ENCODE data around the gene MAFB. TPM values are rescaled to one million over a fixed set of nuclear protein-coding genes. Genes with fewer than 3 reads are reported as not detected.
A peak's percentile ranks its signal among the peaks of the same experiment; 100 is the strongest.

MAFB gene
- total RNA-seq, 2 experiments from 2014 or later: not detected

GRCh38 chr20:40717343-40717865 is 28.4 kb upstream of the MAFB start:
- intact Hi-C loops (cut with DNase I, micrococcal nuclease): no loop called here
- Mint-ChIP-seq H3K36me3 (ENCODE audit: low read depth) (no peaks in the 10 kb centered on the region), H3K27me3 (no peaks in the 10 kb centered on the region), H3K9me3 (ENCODE audit: low read depth) (no peaks in the 10 kb centered on the region), H3K4me1 (no peaks in the 10 kb centered on the region), H3K27ac (no peak overlapping the region), H3K4me3 (no peak overlapping the region)
- POLR2A ChIA-PET: no interaction called here
- no peak for DNase-seq
- ATAC-seq: no peak
- CTCF ChIA-PET: interaction anchor here (0.6 to 1.3 kb wide), 3 partner anchors 24 to 254 kb away, joined by 3 to 6 read pairs (median 4); no protein-coding TSS in a partner anchor

- ChIA-PET POLR2A (no interaction called here), CTCF (interaction anchor here (0.7 kb wide), 1 partner anchor 163 kb away, joined by 3 read pairs; no protein-coding TSS in a partner anchor)
- ATAC-seq (no peak), DNase-seq (no peak)
- Mint-ChIP-seq H3K36me3 (ENCODE audit: low read depth) (no peaks in the 10 kb centered on the region), H3K4me3 (no peak overlapping the region), H3K4me1 (no peaks in the 10 kb centered on the region), H3K27ac (no peak overlapping the region), H3K27me3 (no peaks in the 10 kb centered on the region), H3K9me3 (ENCODE audit: low read depth) (no peaks in the 10 kb centered on the region)
- intact Hi-C loops (cut with DNase I, micrococcal nuclease): no loop called here
These were observed 26.5 kb upstream of the MAFB start for GRCh38 chr20:40715491-40715890.

- H3K36me3 Mint-ChIP-seq (ENCODE audit: low read depth): no peaks in the 10 kb centered on the region
- no peak for DNase-seq
- H3K9me3 Mint-ChIP-seq (ENCODE audit: low read depth): no peaks in the 10 kb centered on the region
- ATAC-seq: no peak
- H3K27me3 Mint-ChIP-seq: no peaks in the 10 kb centered on the region
- ChIA-PET CTCF (no interaction called here), POLR2A (interaction anchor here (0.7 kb wide), 1 partner anchor 193 kb away, joined by 3 read pairs; no protein-coding TSS in a partner anchor)
- H3K4me1 Mint-ChIP-seq: no peaks in the 10 kb centered on the region
- intact Hi-C loops (cut with DNase I, micrococcal nuclease): no loop called here
- no peak overlapping the region for H3K4me3 Mint-ChIP-seq
- H3K27ac Mint-ChIP-seq: no peak overlapping the region
These were observed 25.9 kb upstream of the MAFB start for GRCh38 chr20:40714916-40715315.

- Mint-ChIP-seq H3K9me3 (ENCODE audit: low read depth) (no peaks in the 10 kb centered on the region), H3K4me3 (no peak overlapping the region), H3K36me3 (ENCODE audit: low read depth) (no peaks in the 10 kb centered on the region), H3K4me1 (no peaks in the 10 kb centered on the region), H3K27ac (no peak overlapping the region), H3K27me3 (no peaks in the 10 kb centered on the region)
- ChIA-PET POLR2A (no interaction called here), CTCF (no interaction called here)
- intact Hi-C loops (cut with DNase I, micrococcal nuclease): no loop called here
- DNase-seq: no peak
- ATAC-seq: no peak
These were observed 25.1 kb upstream of the MAFB start for GRCh38 chr20:40714109-40714508.

- no peak overlapping the region for H3K4me3 Mint-ChIP-seq
- H3K36me3 Mint-ChIP-seq (ENCODE audit: low read depth): no peaks in the 10 kb centered on the region
- CTCF ChIA-PET: no interaction called here
- no peak for ATAC-seq
- DNase-seq: no peak
- H3K9me3 Mint-ChIP-seq (ENCODE audit: low read depth): no peaks in the 10 kb centered on the region
- POLR2A ChIA-PET: no interaction called here
- no peak overlapping the region for H3K27ac Mint-ChIP-seq
- intact Hi-C loops (cut with DNase I, micrococcal nuclease): no loop called here
- H3K27me3 Mint-ChIP-seq: no peaks in the 10 kb centered on the region
- H3K4me1 Mint-ChIP-seq: no peaks in the 10 kb centered on the region
These were observed 24.5 kb upstream of the MAFB start for GRCh38 chr20:40713508-40713907.

- Mint-ChIP-seq H3K27ac (no peak overlapping the region), H3K9me3 (ENCODE audit: low read depth) (no peaks in the 10 kb centered on the region), H3K36me3 (ENCODE audit: low read depth) (no peaks in the 10 kb centered on the region), H3K4me3 (no peak overlapping the region), H3K4me1 (no peaks in the 10 kb centered on the region), H3K27me3 (no peaks in the 10 kb centered on the region)
- DNase-seq (no peak), ATAC-seq (no peak)
- intact Hi-C loops (cut with DNase I, micrococcal nuclease): no loop called here
- ChIA-PET POLR2A (no interaction called here), CTCF (interaction anchor here (0.6 to 0.7 kb wide), 3 partner anchors 24 to 1327 kb away, joined by 3 to 4 read pairs (median 3); no protein-coding TSS in a partner anchor)
These were observed 22.0 kb upstream of the MAFB start for GRCh38 chr20:40711079-40711478.

GRCh38 chr20:40710603-40711002 is 21.6 kb upstream of the MAFB start:
- H3K4me1 Mint-ChIP-seq: no peaks in the 10 kb centered on the region
- no peaks in the 10 kb centered on the region for H3K36me3 Mint-ChIP-seq (ENCODE audit: low read depth)
- no peak overlapping the region for H3K4me3 Mint-ChIP-seq
- H3K27ac Mint-ChIP-seq: no peak overlapping the region
- intact Hi-C loops (cut with DNase I, micrococcal nuclease): no loop called here
- no peak for ATAC-seq
- H3K27me3 Mint-ChIP-seq: no peaks in the 10 kb centered on the region
- DNase-seq: no peak
- POLR2A ChIA-PET: no interaction called here
- H3K9me3 Mint-ChIP-seq (ENCODE audit: low read depth): no peaks in the 10 kb centered on the region
- CTCF ChIA-PET: interaction anchor here (0.7 kb wide), 1 partner anchor 1327 kb away, joined by 3 read pairs; no protein-coding TSS in a partner anchor

- no peaks in the 10 kb centered on the region for H3K4me1 Mint-ChIP-seq
- DNase-seq (peak; percentile 15), ATAC-seq (no peak)
- no peaks in the 10 kb centered on the region for H3K9me3 Mint-ChIP-seq (ENCODE audit: low read depth)
- intact Hi-C loops (cut with DNase I, micrococcal nuclease): no loop called here
- CTCF ChIA-PET: interaction anchor here (1.6 kb wide), 1 partner anchor 13 kb away, joined by 4 read pairs; no protein-coding TSS in a partner anchor
- no peak overlapping the region for H3K27ac Mint-ChIP-seq
- POLR2A ChIA-PET: no interaction called here
- H3K4me3 Mint-ChIP-seq: no peak overlapping the region
- H3K27me3 Mint-ChIP-seq: peaks cover 4% of the 10 kb centered on the region
- H3K36me3 Mint-ChIP-seq (ENCODE audit: low read depth): no peaks in the 10 kb centered on the region
These were observed 18.0 kb upstream of the MAFB start for GRCh38 chr20:40706977-40707582.

GRCh38 chr20:40705413-40705812 is 16.4 kb upstream of the MAFB start:
- ATAC-seq: no peak
- H3K27me3 Mint-ChIP-seq: peaks cover 4% of the 10 kb centered on the region
- no peak for DNase-seq
- POLR2A ChIA-PET: no interaction called here
- no peaks in the 10 kb centered on the region for H3K4me1 Mint-ChIP-seq
- H3K9me3 Mint-ChIP-seq (ENCODE audit: low read depth): no peaks in the 10 kb centered on the region
- no peaks in the 10 kb centered on the region for H3K36me3 Mint-ChIP-seq (ENCODE audit: low read depth)
- no peak overlapping the region for H3K4me3 Mint-ChIP-seq
- no peak overlapping the region for H3K27ac Mint-ChIP-seq
- CTCF ChIA-PET: interaction anchor here (0.7 to 1.1 kb wide), 2 partner anchors 257 to 1348 kb away, joined by 3 to 4 read pairs; no protein-coding TSS in a partner anchor
- intact Hi-C loops (cut with DNase I, micrococcal nuclease): no loop called here

- H3K27ac Mint-ChIP-seq: no peak overlapping the region
- no peaks in the 10 kb centered on the region for H3K9me3 Mint-ChIP-seq (ENCODE audit: low read depth)
- no peak overlapping the region for H3K4me3 Mint-ChIP-seq
- CTCF ChIA-PET: interaction anchor here (0.6 kb wide), 1 partner anchor 921 kb away, joined by 3 read pairs; no protein-coding TSS in a partner anchor
- no peaks in the 10 kb centered on the region for H3K36me3 Mint-ChIP-seq (ENCODE audit: low read depth)
- POLR2A ChIA-PET: no interaction called here
- no peak for ATAC-seq
- peaks cover 4% of the 10 kb centered on the region for H3K27me3 Mint-ChIP-seq
- DNase-seq: no peak
- intact Hi-C loops (cut with DNase I, micrococcal nuclease): no loop called here
- no peaks in the 10 kb centered on the region for H3K4me1 Mint-ChIP-seq
These were observed 15.8 kb upstream of the MAFB start for GRCh38 chr20:40704828-40705227.

GRCh38 chr20:40703975-40704530 is 15.0 kb upstream of the MAFB start:
- H3K4me1 Mint-ChIP-seq: no peaks in the 10 kb centered on the region
- no peak overlapping the region for H3K4me3 Mint-ChIP-seq
- DNase-seq (no peak), ATAC-seq (no peak)
- CTCF ChIA-PET: interaction anchor here (0.6 kb wide), 1 partner anchor 921 kb away, joined by 3 read pairs; no protein-coding TSS in a partner anchor
- no peak overlapping the region for H3K27ac Mint-ChIP-seq
- POLR2A ChIA-PET: no interaction called here
- H3K27me3 Mint-ChIP-seq: peaks cover 4% of the 10 kb centered on the region
- no peaks in the 10 kb centered on the region for H3K9me3 Mint-ChIP-seq (ENCODE audit: low read depth)
- H3K36me3 Mint-ChIP-seq (ENCODE audit: low read depth): no peaks in the 10 kb centered on the region
- intact Hi-C loops (cut with DNase I, micrococcal nuclease): no loop called here

GRCh38 chr20:40702504-40702903 is 13.5 kb upstream of the MAFB start:
- POLR2A ChIA-PET: no interaction called here
- CTCF ChIA-PET: interaction anchor here (0.6 kb wide), 1 partner anchor 1322 kb away, joined by 3 read pairs; no protein-coding TSS in a partner anchor
- peaks cover 6% of the 10 kb centered on the region for H3K27me3 Mint-ChIP-seq
- intact Hi-C loops (cut with DNase I, micrococcal nuclease): no loop called here
- no peak overlapping the region for H3K27ac Mint-ChIP-seq
- H3K36me3 Mint-ChIP-seq (ENCODE audit: low read depth): no peaks in the 10 kb centered on the region
- H3K9me3 Mint-ChIP-seq (ENCODE audit: low read depth): no peaks in the 10 kb centered on the region
- no peaks in the 10 kb centered on the region for H3K4me1 Mint-ChIP-seq
- no peak for ATAC-seq
- no peak for DNase-seq
- H3K4me3 Mint-ChIP-seq: no peak overlapping the region
